Rectal smooth muscle tissue (tissue), 1 donor: Measurements from ENCODE around the gene NUDT22.

Experiments
- H3K27ac ChIP-seq: one replicate; pipeline ENCODE4 v1.7.0; 2013; ENCODE audit warnings: low read depth, low read length, inconsistent platforms
- H3K27me3 ChIP-seq: one replicate; pipeline ENCODE4 v1.7.0; 2013; ENCODE audit warnings: low read length; ENCODE audit not compliant: control insufficient read depth, insufficient read depth
- H3K36me3 ChIP-seq: one replicate; pipeline ENCODE4 v1.7.0; 2013; ENCODE audit warnings: low read length; ENCODE audit not compliant: control insufficient read depth, insufficient read depth
- H3K4me1 ChIP-seq: one replicate; pipeline ENCODE4 v1.7.0; 2013; ENCODE audit warnings: low read length; ENCODE audit not compliant: control insufficient read depth, insufficient read depth
- H3K4me3 ChIP-seq: one replicate; pipeline ENCODE4 v1.7.0; 2013; ENCODE audit warnings: low read length
- H3K9ac ChIP-seq: one replicate; pipeline ENCODE4 v1.7.0; 2013; ENCODE audit warnings: low read length

Gene NUDT22

DNA sequence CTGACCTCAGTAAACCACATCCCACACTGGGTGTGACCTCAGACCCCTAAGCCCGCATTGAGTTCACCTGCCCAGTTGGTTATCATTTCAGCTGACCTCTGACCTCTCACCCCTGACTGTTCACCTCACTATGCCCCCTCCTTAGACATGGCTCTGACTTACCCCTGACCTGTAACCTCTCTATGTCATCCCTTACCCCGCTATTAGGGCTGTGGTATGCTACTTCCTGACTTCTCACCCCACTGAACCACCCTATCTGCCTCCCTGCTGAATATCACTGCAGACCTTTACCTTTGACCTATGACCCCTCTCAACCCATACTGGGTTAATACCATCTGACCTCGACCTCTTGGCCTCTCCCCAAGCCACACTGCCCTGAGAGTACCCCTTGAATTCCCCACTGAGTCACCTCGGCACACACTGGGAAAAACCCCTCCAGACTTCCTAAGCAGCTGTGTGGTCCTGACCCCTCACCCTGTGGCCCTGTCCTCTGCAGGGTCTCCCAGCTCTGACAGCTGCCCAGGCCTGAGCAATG lies 33.5 kb downstream of the NUDT22 start:
- Histone ChIP-seq H3K4me1 (no peaks in the 10 kb centered on the region), H3K27me3 (no peaks in the 10 kb centered on the region), H3K36me3 (peaks cover 36% of the 10 kb centered on the region), H3K9ac (no peak overlapping the region), H3K27ac (no peak overlapping the region), H3K4me3 (no peak overlapping the region)

DNA sequence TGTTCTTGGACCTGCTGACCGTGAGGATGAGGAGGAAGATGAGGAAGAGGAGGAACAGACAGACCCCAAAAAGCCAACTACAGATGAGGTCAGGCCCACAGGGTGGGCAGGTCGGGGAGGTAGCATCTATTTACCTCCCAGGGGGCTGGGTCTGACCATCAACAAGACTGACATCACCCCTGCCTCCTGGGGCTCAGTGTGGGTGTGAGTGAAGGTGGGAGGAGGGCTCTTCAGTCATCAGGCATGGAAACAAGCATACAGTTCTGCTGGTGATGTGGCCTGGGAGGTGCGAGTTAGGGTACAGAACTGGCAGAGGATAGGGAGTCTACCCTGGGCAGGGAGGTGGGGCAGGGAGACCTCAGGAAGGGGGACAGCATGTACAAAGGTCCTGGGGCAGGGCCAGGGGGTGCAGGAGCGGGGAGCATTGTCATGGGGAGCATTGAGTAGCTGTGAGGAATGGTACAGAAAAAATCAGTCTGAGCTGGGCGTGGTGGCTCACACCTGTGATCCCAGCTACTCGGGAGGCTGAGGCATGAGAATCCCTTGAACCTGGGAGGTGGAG lies 34.2 kb downstream of the NUDT22 start:
- H3K4me1 ChIP-seq: no peaks in the 10 kb centered on the region
- no peak overlapping the region for H3K27ac ChIP-seq
- H3K36me3 ChIP-seq: peaks cover 37% of the 10 kb centered on the region
- H3K27me3 ChIP-seq: no peaks in the 10 kb centered on the region
- no peak overlapping the region for H3K9ac ChIP-seq
- no peak overlapping the region for H3K4me3 ChIP-seq

DNA sequence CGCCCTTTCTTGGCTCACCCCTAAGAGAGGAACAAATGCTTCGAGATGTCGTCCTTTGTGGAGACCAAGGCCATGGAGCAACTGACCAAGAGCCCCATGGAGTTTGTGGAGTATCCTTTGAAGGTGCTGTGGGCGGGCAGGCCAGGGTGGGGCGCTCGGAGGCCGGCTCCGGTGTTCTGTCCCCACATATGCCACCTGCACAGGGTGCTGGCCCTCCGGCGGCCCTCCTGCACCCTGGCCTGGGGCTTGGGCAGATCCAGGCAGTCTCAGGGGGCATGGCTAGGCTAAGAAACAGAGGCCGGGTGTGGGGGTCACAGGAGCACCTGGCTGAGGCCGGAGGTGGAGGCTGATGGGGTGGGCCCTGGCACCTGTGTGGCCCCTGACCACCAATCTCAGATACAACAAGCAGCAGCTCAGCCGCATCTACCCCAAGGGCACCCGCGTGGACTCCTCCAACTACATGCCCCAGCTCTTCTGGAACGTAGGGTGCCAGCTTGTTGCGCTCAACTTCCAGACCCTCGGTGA lies 35.5 kb downstream of the NUDT22 start:
- H3K4me3 ChIP-seq: no peak overlapping the region
- no peaks in the 10 kb centered on the region for H3K27me3 ChIP-seq
- H3K27ac ChIP-seq: no peak overlapping the region
- H3K9ac ChIP-seq: no peak overlapping the region
- H3K4me1 ChIP-seq: no peaks in the 10 kb centered on the region
- H3K36me3 ChIP-seq: peaks cover 40% of the 10 kb centered on the region

DNA sequence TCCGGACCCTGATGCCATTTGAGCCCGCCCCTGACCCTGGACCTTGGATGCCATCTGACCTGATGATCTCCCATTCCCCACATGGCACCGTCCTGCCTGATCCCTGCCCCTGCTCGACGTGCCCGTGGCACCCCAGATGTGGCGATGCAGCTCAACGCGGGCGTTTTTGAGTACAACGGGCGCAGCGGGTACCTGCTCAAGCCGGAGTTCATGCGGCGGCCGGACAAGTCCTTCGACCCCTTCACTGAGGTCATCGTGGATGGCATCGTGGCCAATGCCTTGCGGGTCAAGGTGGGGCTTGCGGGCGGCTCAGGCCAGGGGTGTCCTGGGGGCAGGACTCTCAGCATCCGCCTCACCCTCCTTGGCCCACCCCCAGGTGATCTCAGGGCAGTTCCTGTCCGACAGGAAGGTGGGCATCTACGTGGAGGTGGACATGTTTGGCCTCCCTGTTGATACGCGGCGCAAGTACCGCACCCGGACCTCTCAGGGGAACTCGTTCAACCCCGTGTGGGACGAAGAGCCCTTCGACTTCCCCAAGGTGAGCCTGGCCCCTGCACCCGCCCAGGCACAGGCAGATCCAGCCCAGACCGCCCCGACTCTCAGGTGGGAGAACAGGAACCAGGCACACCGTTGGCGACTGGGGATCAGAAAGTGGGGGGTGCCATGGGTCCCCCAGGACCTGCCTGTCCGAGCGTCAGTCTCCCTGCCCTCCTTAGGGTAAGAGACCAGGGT lies 36.4 kb downstream of the NUDT22 start:
- no peaks in the 10 kb centered on the region for H3K4me1 ChIP-seq
- H3K4me3 ChIP-seq: no peak overlapping the region
- no peak overlapping the region for H3K9ac ChIP-seq
- no peaks in the 10 kb centered on the region for H3K27me3 ChIP-seq
- peaks cover 38% of the 10 kb centered on the region for H3K36me3 ChIP-seq
- H3K27ac ChIP-seq: no peak overlapping the region

DNA sequence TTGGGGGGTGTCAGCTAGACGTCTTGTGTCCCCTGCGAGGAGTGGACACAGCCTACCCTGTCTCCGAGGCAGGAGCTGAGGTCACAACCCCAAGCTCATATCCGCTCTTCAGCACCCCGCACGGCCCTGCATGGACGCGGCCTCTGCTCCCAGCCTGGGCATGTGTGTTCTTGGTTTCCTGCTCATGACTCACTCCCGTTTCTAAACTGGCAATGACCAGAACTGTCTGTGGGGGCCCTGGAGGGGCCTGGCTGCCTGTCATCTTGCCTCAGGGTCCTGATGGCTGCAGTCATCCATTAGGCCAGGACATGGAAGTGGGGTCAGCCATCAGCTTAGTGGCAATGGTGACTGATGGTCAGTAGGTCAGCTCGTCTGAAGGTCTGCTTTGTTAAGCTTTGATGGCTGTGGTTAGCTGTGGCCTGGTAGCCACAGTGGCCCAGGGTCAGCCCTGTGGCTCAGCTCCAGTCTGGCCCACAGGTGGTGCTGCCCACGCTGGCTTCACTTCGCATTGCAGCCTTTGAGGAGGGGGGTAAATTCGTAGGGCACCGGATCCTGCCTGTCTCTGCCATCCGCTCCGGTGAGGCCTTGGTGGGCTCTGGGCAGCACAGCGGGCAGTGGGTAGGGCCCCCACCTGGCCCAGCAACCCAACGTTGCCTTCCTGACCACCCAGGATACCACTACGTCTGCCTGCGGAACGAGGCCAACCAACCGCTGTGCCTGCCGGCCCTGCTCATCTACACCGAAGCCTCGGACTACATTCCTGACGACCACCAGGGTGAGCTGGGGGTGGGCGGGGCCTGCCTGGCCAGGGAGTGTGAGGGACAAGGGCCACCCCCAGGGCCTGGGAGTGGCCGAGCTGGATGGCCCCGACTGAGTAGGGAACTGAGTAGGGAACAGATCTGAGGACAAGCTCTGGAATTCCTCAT lies 37.2 kb downstream of the NUDT22 start:
- H3K4me1 ChIP-seq: peaks cover 2% of the 10 kb centered on the region
- H3K27ac ChIP-seq: no peak overlapping the region
- no peak overlapping the region for H3K9ac ChIP-seq
- H3K27me3 ChIP-seq: no peaks in the 10 kb centered on the region
- H3K36me3 ChIP-seq: peaks cover 38% of the 10 kb centered on the region
- no peak overlapping the region for H3K4me3 ChIP-seq

DNA sequence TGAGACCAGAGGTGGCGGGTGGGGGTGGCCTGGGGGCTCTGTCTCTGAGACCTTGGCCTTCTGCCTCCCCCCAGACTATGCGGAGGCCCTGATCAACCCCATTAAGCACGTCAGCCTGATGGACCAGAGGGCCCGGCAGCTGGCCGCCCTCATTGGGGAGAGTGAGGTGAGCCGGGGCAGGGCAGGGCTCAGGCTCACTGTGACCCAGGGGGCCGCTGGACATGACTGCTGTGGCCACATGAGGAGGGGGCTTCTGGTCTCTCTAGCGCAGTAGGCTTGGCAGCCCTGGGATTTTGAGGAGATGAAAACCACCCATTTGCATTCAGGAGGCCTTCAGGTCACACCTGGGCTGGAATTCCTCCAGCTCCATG lies 37.9 kb downstream of the NUDT22 start:
- Histone ChIP-seq H3K4me1 (peaks cover 8% of the 10 kb centered on the region), H3K36me3 (peaks cover 35% of the 10 kb centered on the region), H3K4me3 (no peak overlapping the region), H3K27ac (no peak overlapping the region), H3K9ac (no peak overlapping the region), H3K27me3 (peaks cover under 1% of the 10 kb centered on the region)

DNA sequence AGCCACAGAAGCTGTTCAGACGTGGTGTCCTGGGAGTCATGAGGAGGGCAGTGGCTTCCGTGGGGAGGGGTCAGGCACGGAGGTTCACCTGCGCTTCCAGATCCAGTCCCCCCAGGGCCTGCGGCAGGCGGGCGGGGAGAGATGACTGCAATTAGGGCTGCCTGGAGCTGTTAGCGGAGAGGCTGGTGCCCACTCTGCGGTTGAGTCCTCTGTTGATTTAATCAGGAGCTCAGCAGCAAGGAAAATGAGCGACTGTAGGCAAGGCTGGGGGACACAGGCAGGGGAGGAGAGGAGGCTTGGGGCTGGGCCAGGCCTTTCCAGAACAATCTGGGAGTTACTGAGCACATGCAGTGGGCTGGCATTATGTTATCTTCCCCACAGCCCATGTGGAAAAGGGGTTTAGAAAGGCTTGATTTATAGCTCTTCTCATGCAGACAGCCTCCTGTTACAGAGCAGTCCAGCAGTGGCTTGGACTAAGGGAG lies 38.3 kb downstream of the NUDT22 start:
- no peak overlapping the region for H3K27ac ChIP-seq
- H3K9ac ChIP-seq: no peak overlapping the region
- H3K36me3 ChIP-seq: peaks cover 32% of the 10 kb centered on the region
- H3K27me3 ChIP-seq: peaks cover 2% of the 10 kb centered on the region
- peaks cover 9% of the 10 kb centered on the region for H3K4me1 ChIP-seq
- H3K4me3 ChIP-seq: no peak overlapping the region

DNA sequence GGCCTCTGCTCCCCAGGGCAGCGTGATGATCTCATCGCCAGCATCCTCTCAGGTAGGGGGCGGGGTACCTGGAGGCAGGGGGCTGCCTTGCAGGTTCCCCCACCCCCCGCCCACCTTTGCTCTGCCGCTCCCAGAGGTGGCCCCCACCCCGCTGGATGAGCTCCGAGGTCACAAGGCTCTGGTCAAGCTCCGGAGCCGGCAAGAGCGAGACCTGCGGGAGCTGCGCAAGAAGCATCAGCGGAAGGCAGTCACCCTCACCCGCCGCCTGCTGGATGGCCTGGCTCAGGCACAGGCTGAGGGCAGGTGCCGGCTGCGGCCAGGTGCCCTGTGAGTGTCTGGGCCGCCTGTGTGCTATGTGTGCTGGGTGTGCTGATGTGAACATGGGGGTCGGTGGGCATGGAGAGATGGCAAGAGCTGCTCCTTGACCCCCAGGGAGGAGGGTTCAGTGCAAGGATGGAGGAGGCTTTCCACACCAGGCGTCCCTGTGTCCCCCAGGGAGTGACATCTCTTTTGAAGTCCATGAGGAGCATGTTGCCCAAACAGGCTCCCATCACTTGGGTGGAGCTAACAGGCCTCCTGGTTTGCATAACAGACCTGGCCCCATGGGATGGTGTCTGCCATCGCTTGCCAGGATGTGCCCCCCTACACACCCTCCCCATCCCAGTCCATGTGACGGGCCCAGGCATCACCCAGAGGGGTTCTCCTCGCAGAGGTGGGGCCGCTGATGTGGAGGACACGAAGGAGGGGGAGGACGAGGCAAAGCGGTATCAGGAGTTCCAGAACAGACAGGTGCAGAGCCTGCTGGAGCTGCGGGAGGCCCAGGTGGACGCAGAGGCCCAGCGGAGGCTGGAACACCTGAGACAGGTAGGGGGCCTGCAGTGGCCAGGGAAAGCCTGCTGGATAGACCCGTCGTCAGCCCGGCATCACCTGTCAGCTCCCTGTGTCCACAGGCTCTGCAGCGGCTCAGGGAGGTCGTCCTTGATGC lies 39.4 kb downstream of the NUDT22 start:
- Histone ChIP-seq H3K27ac (no peak overlapping the region), H3K36me3 (peaks cover 22% of the 10 kb centered on the region)

DNA sequence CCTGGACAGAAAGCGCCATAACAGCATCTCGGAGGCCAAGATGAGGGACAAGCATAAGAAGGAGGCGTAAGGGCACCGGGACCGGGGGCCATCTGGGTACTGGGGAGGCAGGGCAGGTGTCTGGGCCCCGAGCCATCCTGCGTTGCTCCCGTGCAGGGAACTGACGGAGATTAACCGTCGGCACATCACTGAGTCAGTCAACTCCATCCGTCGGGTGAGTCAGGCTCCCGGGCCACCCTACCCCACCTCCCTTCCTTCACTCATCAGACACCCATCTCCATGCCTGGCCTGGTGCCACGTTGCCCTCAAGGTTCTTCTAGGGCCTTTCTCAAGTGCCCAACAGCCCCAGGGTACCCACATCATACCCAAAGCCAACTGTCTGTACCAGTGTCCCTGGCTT lies 40.3 kb downstream of the NUDT22 start:
- Histone ChIP-seq H3K9ac (no peak overlapping the region), H3K27me3 (peaks cover 2% of the 10 kb centered on the region), H3K36me3 (peaks cover 22% of the 10 kb centered on the region), H3K4me1 (peaks cover 9% of the 10 kb centered on the region), H3K27ac (no peak overlapping the region), H3K4me3 (no peak overlapping the region)

More for the DNA sequence above, 39.4 kb downstream of the NUDT22 start:
- Histone ChIP-seq H3K9ac (no peak overlapping the region), H3K4me1 (peaks cover 9% of the 10 kb centered on the region), H3K27me3 (peaks cover 2% of the 10 kb centered on the region), H3K4me3 (no peak overlapping the region)

DNA sequence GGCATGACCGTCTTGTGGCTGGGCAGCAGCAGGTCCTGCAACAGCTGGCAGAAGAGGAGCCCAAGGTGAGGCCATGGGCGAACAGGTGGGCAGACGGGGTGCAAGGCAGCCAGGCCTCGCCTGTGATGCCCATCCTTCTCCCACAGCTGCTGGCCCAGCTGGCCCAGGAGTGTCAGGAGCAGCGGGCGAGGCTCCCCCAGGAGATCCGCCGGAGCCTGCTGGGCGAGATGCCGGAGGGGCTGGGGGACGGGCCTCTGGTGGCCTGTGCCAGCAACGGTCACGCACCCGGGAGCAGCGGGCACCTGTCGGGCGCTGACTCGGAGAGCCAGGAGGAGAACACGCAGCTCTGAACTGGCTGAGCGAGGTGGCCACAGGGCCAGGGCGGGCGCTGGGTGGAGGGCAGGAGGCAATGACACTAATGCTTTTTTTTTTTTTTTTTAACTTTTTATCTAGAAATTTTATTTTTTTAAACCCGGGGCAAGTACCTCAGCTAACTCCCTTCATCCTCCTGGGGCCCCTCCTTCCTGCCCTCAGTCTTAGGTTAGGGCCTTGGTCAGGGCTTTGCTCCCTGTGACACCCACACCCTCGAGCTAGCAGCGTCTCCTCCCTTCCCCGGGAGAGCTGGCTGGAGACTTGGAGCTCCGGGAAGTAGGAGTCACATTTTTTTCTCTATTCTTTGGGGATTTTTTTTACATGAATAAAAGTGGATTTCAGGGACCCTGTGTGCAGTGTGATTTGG lies 41.3 kb downstream of the NUDT22 start:
- H3K9ac ChIP-seq: no peak overlapping the region
- no peak overlapping the region for H3K4me3 ChIP-seq
- H3K27me3 ChIP-seq: peaks cover 2% of the 10 kb centered on the region
- peaks cover 13% of the 10 kb centered on the region for H3K4me1 ChIP-seq
- peak overlapping the region; percentile 14 for H3K27ac ChIP-seq
- peaks cover 22% of the 10 kb centered on the region for H3K36me3 ChIP-seq
